Lung (tissue), 12 donors: ENCODE measurements around the gene FOXD1. TPM values are rescaled to one million over a fixed set of nuclear protein-coding genes. Genes with fewer than 3 reads are reported as not detected.

ENCODE experiments used
- ATAC-seq: fragments of 200-7000 bp; cut with Tn5 transposase; one replicate; pipeline ENCODE4 v1.9.1; 2020; ENCODE audit warnings: moderate number of reproducible peaks; ENCODE audit not compliant: insufficient read depth, low FRiP score
- DNase-seq, 3 donors: peaks; one replicate each; pipeline ENCODE4 v3.0.0-alpha.2; 2013 to 2017
- H3K27ac ChIP-seq, 2 donors: one replicate each; pipeline ENCODE4 v1.5.1; 2013; ENCODE audit warnings: mild to moderate bottlenecking in 2 of 2, moderate library complexity in 2 of 2, control low read depth in 1 of 2, inconsistent platforms in 1 of 2, low read depth in 1 of 2, low read length in 1 of 2
- H3K27me3 ChIP-seq, 3 donors: one replicate each; pipeline ENCODE4 v1.5.1; 2013; ENCODE audit warnings: low read length in 2 of 3; ENCODE audit not compliant: control insufficient read depth in 3 of 3, insufficient read depth in 3 of 3
- H3K36me3 ChIP-seq, 4 donors: one replicate each; pipeline ENCODE4 v1.5.1; 2013; ENCODE audit warnings: low read length in 4 of 4, mild to moderate bottlenecking in 1 of 4, moderate library complexity in 1 of 4; ENCODE audit not compliant: control insufficient read depth in 4 of 4, insufficient read depth in 4 of 4
- H3K4me1 ChIP-seq, 5 donors: one replicate each; pipeline ENCODE4 v1.5.1; 2013; ENCODE audit warnings: low read length in 5 of 5, mild to moderate bottlenecking in 2 of 5, moderate library complexity in 1 of 5; ENCODE audit not compliant: control insufficient read depth in 5 of 5, insufficient read depth in 5 of 5
- H3K4me3 ChIP-seq: one replicate; pipeline ENCODE4 v1.5.1; 2013; ENCODE audit warnings: mild to moderate bottlenecking, control low read depth, moderate library complexity
- H3K9ac ChIP-seq, 2 donors: one replicate each; pipeline ENCODE4 v1.5.1; 2013; ENCODE audit warnings: low read length in 2 of 2, control low read depth in 1 of 2; ENCODE audit not compliant: insufficient read depth in 1 of 2
- H3K9me3 ChIP-seq, 4 donors: one replicate each; pipeline ENCODE4 v1.5.1; 2013; ENCODE audit warnings: low read length in 3 of 4, mild to moderate bottlenecking in 1 of 4, moderate library complexity in 1 of 4; ENCODE audit not compliant: control insufficient read depth in 4 of 4, insufficient read depth in 3 of 4
- polyA plus RNA-seq, 2 donors: library from polyadenylated mRNA; stranded (reverse); fragments of 200-250 nt; gene quantifications; one replicate each; pipeline ENCODE4 v1.2.1, GENCODE V29; 2013
- total RNA-seq, 2 donors: library from RNA; depleted of rRNA in 1 of 2; stranded (reverse); fragments of >200 nt in 1 of 2; gene quantifications; one replicate each; pipeline ENCODE4 v1.2.1, GENCODE V29; 2014 to 2021
- TF ChIP-seq, protein P1 (sequence below): IDR thresholded peaks from 2 replicates; pipeline ENCODE4 v1.5.1; 2012; ENCODE audit warnings: mild to moderate bottlenecking; ENCODE audit errors: control extremely low read depth, extremely low read depth
- donor health status: control.
- donor health status: control.
- donor health status: Bipolar disorder and iron deficiency.
- donor health status: healthy.
- donor health status: DM: yes; HTN: yes; CAD: no.

Gene FOXD1
- total and polyA plus RNA-seq, 4 donors, result 0.20 to 0.46 (median 0.29) TPM

DNA sequence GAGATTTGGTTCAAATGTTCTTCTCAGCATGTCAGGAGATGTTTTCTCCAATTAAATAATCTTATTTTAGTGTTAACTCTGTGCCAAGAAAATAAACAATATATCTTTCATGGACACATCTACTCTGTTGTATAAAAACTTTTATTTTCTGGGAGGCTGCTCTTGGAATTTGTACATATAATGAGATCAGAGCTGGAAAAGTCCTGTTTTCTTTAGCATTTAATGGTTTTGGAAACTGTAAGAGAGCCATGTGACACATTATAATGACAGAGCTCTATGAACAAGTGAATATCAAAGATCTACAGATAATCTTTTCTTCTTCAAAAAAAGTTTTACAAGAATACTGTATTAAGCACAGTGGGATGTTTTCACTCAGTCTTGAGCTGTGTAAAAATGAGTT lies 48.8 kb downstream of the FOXD1 start:
- Histone ChIP-seq H3K4me1 (no peaks in the 10 kb centered on the region), H3K9me3 (no peaks in the 10 kb centered on the region), H3K27ac (no peak overlapping the region), H3K9ac (no peak overlapping the region), H3K4me3 (no peak overlapping the region), H3K36me3 (no peaks in the 10 kb centered on the region), H3K27me3 (peaks cover 0 to 15% (median 0%) of the 10 kb centered on the region in 3 donors)
- TF ChIP-seq, protein P1, sequence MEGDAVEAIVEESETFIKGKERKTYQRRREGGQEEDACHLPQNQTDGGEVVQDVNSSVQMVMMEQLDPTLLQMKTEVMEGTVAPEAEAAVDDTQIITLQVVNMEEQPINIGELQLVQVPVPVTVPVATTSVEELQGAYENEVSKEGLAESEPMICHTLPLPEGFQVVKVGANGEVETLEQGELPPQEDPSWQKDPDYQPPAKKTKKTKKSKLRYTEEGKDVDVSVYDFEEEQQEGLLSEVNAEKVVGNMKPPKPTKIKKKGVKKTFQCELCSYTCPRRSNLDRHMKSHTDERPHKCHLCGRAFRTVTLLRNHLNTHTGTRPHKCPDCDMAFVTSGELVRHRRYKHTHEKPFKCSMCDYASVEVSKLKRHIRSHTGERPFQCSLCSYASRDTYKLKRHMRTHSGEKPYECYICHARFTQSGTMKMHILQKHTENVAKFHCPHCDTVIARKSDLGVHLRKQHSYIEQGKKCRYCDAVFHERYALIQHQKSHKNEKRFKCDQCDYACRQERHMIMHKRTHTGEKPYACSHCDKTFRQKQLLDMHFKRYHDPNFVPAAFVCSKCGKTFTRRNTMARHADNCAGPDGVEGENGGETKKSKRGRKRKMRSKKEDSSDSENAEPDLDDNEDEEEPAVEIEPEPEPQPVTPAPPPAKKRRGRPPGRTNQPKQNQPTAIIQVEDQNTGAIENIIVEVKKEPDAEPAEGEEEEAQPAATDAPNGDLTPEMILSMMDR, result no peak
- ATAC-seq (no peak), DNase-seq (no peak)

Other genes starting within 250 kb of the FOXD1 start
- gene BTF3, start 49.7 kb upstream of the FOXD1 start, total RNA-seq, result 100 to 1,000 TPM; 370 to 527 TPM
- gene BTF3, start 49.7 kb upstream of the FOXD1 start, polyA plus RNA-seq, result 100 to 1,000 TPM; 504 to 645 TPM
- 10 to 100 TPM; 15.6 to 60.6 TPM for gene ANKRA2, start 116.9 kb upstream of the FOXD1 start, total RNA-seq
- 10 to 100 TPM; 12.6 to 27.3 TPM for gene ANKRA2, start 116.9 kb upstream of the FOXD1 start, polyA plus RNA-seq
- gene UTP15, start 117.0 kb upstream of the FOXD1 start, total RNA-seq, result 10 to 100 TPM; 18.5 to 22.1 TPM
- gene UTP15, start 117.0 kb upstream of the FOXD1 start, polyA plus RNA-seq, result 1 to 10 TPM; 4.4 to 6.1 TPM
- gene ARHGEF28, start 177.4 kb upstream of the FOXD1 start, total RNA-seq, result 10 to 100 TPM; 13.0 TPM
- 1 to 10 TPM; 3.0 to 7.0 TPM for gene ARHGEF28, start 177.4 kb upstream of the FOXD1 start, polyA plus RNA-seq